SK-N-SH (cell line): ENCODE measurements around the gene BRCA1. TPM values are rescaled to one million over a fixed set of nuclear protein-coding genes. Genes with fewer than 3 reads are reported as not detected.

Experiments used
- CTCF ChIA-PET: fragments of 300-600, 350-600 bp; formaldehyde crosslinking; extraction: SDS; loops from one replicate; lab custom pipeline; 2021; lab: Yijun Ruan, JAX
- POLR2A ChIA-PET: fragments of 350-600 bp; sonication (Branson Sonifier 250); formaldehyde crosslinking; extraction: SDS; loops from one replicate; lab custom pipeline; 2020; ENCODE audit warnings: antibody characterized with exemption, inconsistent platforms; lab: Yijun Ruan, JAX
- DNase-seq: peaks from one replicate; pipeline ENCODE4 v3.0.0; 2012
- H2AFZ ChIP-seq: fragments of 200-600 bp; sonication (generic); 2 replicates; pipeline ENCODE4 v1.8.1; 2016; ENCODE audit warnings: antibody characterized with exemption, mild to moderate bottlenecking, low read depth
- H3F3A ChIP-seq: fragments of 200-600 bp; sonication (generic); replicated peaks from 2 replicates; pipeline ENCODE3; 2016; ENCODE audit warnings: antibody characterized with exemption, mild to moderate bottlenecking; ENCODE audit not compliant: insufficient read depth
- H3K27ac ChIP-seq, 2 experiments: fragments of 200-500 bp in 1 of 2; fragments of 200-600 bp in 1 of 2; sonication (Bioruptor generic) in 1 of 2; sonication (generic), shearing (Covaris generic) in 1 of 2; 2 replicates each; pipeline versions ENCODE4 v1.5.1 to v1.6.1; 2014 to 2016; ENCODE audit warnings: low read depth in 2 of 2, inconsistent platforms in 1 of 2, low read length in 1 of 2, mild to moderate bottlenecking in 1 of 2, mixed read lengths in 1 of 2
- H3K27me3 ChIP-seq: fragments of 200-600 bp; sonication (generic), shearing (Covaris generic); 2 replicates; pipeline ENCODE4 v1.6.1; 2016; ENCODE audit warnings: mixed run types; ENCODE audit not compliant: insufficient read depth
- H3K36me3 ChIP-seq, 2 experiments: fragments of 200-500 bp in 1 of 2; fragments of 200-600 bp in 1 of 2; sonication (Bioruptor generic) in 1 of 2; sonication (generic) in 1 of 2; replicated peaks in 1 of 2; 2 replicates each; pipeline versions ENCODE3 to v1.5.1; 2014 to 2016; ENCODE audit warnings: low read length in 1 of 2, mild to moderate bottlenecking in 1 of 2; ENCODE audit not compliant: insufficient read depth in 2 of 2, control insufficient read depth in 1 of 2
- H3K4me1 ChIP-seq, 2 experiments: fragments of 200-500 bp in 1 of 2; fragments of 200-600 bp in 1 of 2; sonication (Bioruptor generic) in 1 of 2; sonication (generic), shearing (Covaris generic) in 1 of 2; 2 replicates each; pipeline versions ENCODE4 v1.5.1 to v1.6.1; 2014 to 2016; ENCODE audit warnings: low read depth in 1 of 2, low read length in 1 of 2, mixed run types in 1 of 2; ENCODE audit not compliant: insufficient read depth in 2 of 2, control insufficient read depth in 1 of 2
- H3K4me2 ChIP-seq: fragments of 200-600 bp; sonication (generic), shearing (Covaris generic); 2 replicates; pipeline ENCODE4 v1.6.1; 2017; ENCODE audit warnings: mixed run types
- H3K4me3 ChIP-seq, 2 experiments: fragments of 200-500 bp in 1 of 2; fragments of 200-600 bp in 1 of 2; sonication (Bioruptor generic) in 1 of 2; sonication (generic), shearing (Covaris generic) in 1 of 2; 2 replicates each; pipeline versions ENCODE4 v1.5.1 to v1.8.1; 2014 to 2016; ENCODE audit warnings: low read depth in 2 of 2, inconsistent platforms in 1 of 2, low read length in 1 of 2, mild to moderate bottlenecking in 1 of 2, mixed read lengths in 1 of 2, moderate library complexity in 1 of 2
- H3K79me2 ChIP-seq: fragments of 200-600 bp; sonication (generic); 2 replicates; pipeline ENCODE4 v1.8.1; 2017; ENCODE audit warnings: mild to moderate bottlenecking; ENCODE audit not compliant: insufficient read depth
- H3K9ac ChIP-seq: fragments of 200-600 bp; sonication (generic); 2 replicates; pipeline ENCODE4 v1.6.1; 2017; ENCODE audit warnings: mixed run types
- H3K9me2 ChIP-seq: fragments of 200-600 bp; sonication (generic); 2 replicates; pipeline ENCODE4 v1.6.1; 2017; ENCODE audit warnings: mixed run types
- H3K9me3 ChIP-seq: fragments of 200-600 bp; sonication (generic); 2 replicates; pipeline ENCODE4 v1.6.1; 2017; ENCODE audit warnings: mixed run types, mild to moderate bottlenecking, moderate library complexity
- H4K20me1 ChIP-seq: fragments of 200-600 bp; sonication (generic); 2 replicates; pipeline ENCODE4 v1.6.1; 2017; ENCODE audit warnings: mild to moderate bottlenecking, mixed run types; ENCODE audit not compliant: insufficient read depth
- CTCF ChIP-seq: fragments of 200-600 bp; sonication (generic); IDR thresholded peaks from 2 replicates; pipeline ENCODE4 v1.6.1; 2017; ENCODE audit warnings: antibody characterized with exemption, mild to moderate bottlenecking, moderate library complexity
- ELF1 ChIP-seq: IDR thresholded peaks from 2 replicates; pipeline ENCODE4 v1.4.0; 2012
- EP300 ChIP-seq, 2 experiments: IDR thresholded peaks; 2 replicates each; pipeline versions ENCODE4 v1.4.0 to v1.6.1; 2012; ENCODE audit warnings: borderline replicate concordance in 1 of 2, low read depth in 1 of 2, low read length in 1 of 2
- EZH2phosphoT487 ChIP-seq: fragments of 200-600 bp; sonication (generic); IDR thresholded peaks from 2 replicates; pipeline ENCODE4 v1.6.1; 2017; ENCODE audit warnings: low read depth, mixed run types, mild to moderate bottlenecking, antibody characterized with exemption, moderate library complexity, borderline replicate concordance
- FOSL2 ChIP-seq: IDR thresholded peaks from 2 replicates; pipeline ENCODE4 v1.4.0; 2012; ENCODE audit warnings: low read depth, mild to moderate bottlenecking, moderate library complexity, borderline replicate concordance
- FOXJ3 ChIP-seq: sonication (generic); formaldehyde crosslinking; IDR thresholded peaks from 2 replicates; pipeline ENCODE4 v1.5.1; 2020; ENCODE audit warnings: mild to moderate bottlenecking, missing genetic modification reagents
- FOXM1 ChIP-seq: IDR thresholded peaks from 2 replicates; pipeline ENCODE4 v1.4.0; 2012; ENCODE audit warnings: low read depth, mild to moderate bottlenecking
- GABPA ChIP-seq: IDR thresholded peaks from 2 replicates; pipeline ENCODE4 v1.4.0; 2012; ENCODE audit warnings: low read depth, mild to moderate bottlenecking
- GATA2 ChIP-seq: sonication (generic); formaldehyde crosslinking; IDR thresholded peaks from 2 replicates; pipeline ENCODE4 v1.5.0; 2020; ENCODE audit warnings: mild to moderate bottlenecking, missing genetic modification reagents
- JUND ChIP-seq: IDR thresholded peaks from 2 replicates; pipeline ENCODE4 v1.4.0; 2012
- MEF2A ChIP-seq: IDR thresholded peaks from 2 replicates; pipeline ENCODE4 v1.4.0; 2012; ENCODE audit warnings: low read depth, borderline replicate concordance
- MXI1 ChIP-seq: IDR thresholded peaks from 2 replicates; pipeline ENCODE4 v1.6.1; 2012; ENCODE audit warnings: mild to moderate bottlenecking, low read depth, low read length, improper control_type of control experiment
- NFIC ChIP-seq: IDR thresholded peaks from 2 replicates; pipeline ENCODE4 v1.4.0; 2012; ENCODE audit warnings: borderline replicate concordance
- NRF1 ChIP-seq: IDR thresholded peaks from 2 replicates; pipeline ENCODE4 v1.6.1; 2012; ENCODE audit warnings: low read depth, mild to moderate bottlenecking, low read length
- RAD21 ChIP-seq: IDR thresholded peaks from 2 replicates; pipeline ENCODE4 v1.6.1; 2012; ENCODE audit warnings: mild to moderate bottlenecking, low read length
- RCOR1 ChIP-seq: fragments of 150-350 bp; IDR thresholded peaks from 2 replicates; pipeline ENCODE4 v1.6.1; 2017; ENCODE audit warnings: antibody characterized with exemption, low read length
- REST ChIP-seq: IDR thresholded peaks from 2 replicates; pipeline ENCODE4 v1.6.1; 2012; ENCODE audit warnings: mild to moderate bottlenecking, low read depth, low read length, moderate library complexity
- ZBTB33 ChIP-seq: IDR thresholded peaks from 2 replicates; pipeline ENCODE4 v1.4.0; 2012; ENCODE audit warnings: low read depth, borderline replicate concordance
- WGBS: methylation state at CpG from one replicate; pipeline ENCODE4 v1.1.6; 2017; ENCODE audit warnings: low lambda C conversion rate; 5-methylcytosine and 5-hydroxymethylcytosine counted together
- polyA plus RNA-seq, 3 experiments: library from polyadenylated mRNA; depleted of rRNA; stranded (reverse); fragments of >200 nt; gene quantifications; 2 replicates each; pipeline ENCODE4 v1.2.3, GENCODE V29; 2012

Gene BRCA1
- polyA plus RNA-seq, 1 of the 3 experiments (the other 2 are of a cell fraction): 11.2 TPM

GRCh38 chr17:43085474-43085873, 39.7 kb downstream of the BRCA1 start:
- no peak for DNase-seq
- H3K79me2 ChIP-seq: no peaks in the 10 kb centered on the region
- no peak overlapping the region for H2AFZ ChIP-seq
- H3K27me3 ChIP-seq: no peaks in the 10 kb centered on the region
- 97% methylated on average over 2 of the region's 2 CpGs for WGBS
- H3K9me3 ChIP-seq: no peaks in the 10 kb centered on the region
- no peak overlapping the region for H3K9ac ChIP-seq
- CTCF ChIA-PET: no interaction called here
- no peaks in the 10 kb centered on the region for H3K9me2 ChIP-seq
- H3K4me1 ChIP-seq: no peaks in the 10 kb centered on the region
- no peak for TF ChIP-seq FOXJ3 (CRISPR knock-in tag)
- TF ChIP-seq JUND: no peak
- TF ChIP-seq CTCF: peak; percentile 20; the same call in 1 of the 2 replicates
- no peak for TF ChIP-seq MXI1
- H3K36me3 ChIP-seq: peaks cover 11 to 13% of the 10 kb centered on the region in 2 experiments
- H3K4me2 ChIP-seq: no peak overlapping the region
- H3K4me3 ChIP-seq: no peak overlapping the region
- POLR2A ChIA-PET: no interaction called here
- H4K20me1 ChIP-seq: no peaks in the 10 kb centered on the region
- H3F3A ChIP-seq: no peaks in the 10 kb centered on the region
- no peak overlapping the region for H3K27ac ChIP-seq

GRCh38 chr17:43079641-43080302, 45.4 kb downstream of the BRCA1 start:
- ChIA-PET POLR2A (no interaction called here), CTCF (no interaction called here)
- H4K20me1 ChIP-seq: no peaks in the 10 kb centered on the region
- H3F3A ChIP-seq: peaks cover 3% of the 10 kb centered on the region
- no peak overlapping the region for H3K9ac ChIP-seq
- H3K4me1 ChIP-seq: no peaks in the 10 kb centered on the region
- H3K36me3 ChIP-seq: peaks cover 14 to 16% of the 10 kb centered on the region in 2 experiments
- DNase-seq: no peak
- H3K79me2 ChIP-seq: no peaks in the 10 kb centered on the region
- H3K9me2 ChIP-seq: no peaks in the 10 kb centered on the region
- WGBS: 92% methylated on average over 1 of the region's 1 CpG
- H3K4me2 ChIP-seq: no peak overlapping the region
- H3K27ac ChIP-seq: no peak overlapping the region
- no peaks in the 10 kb centered on the region for H3K27me3 ChIP-seq
- H3K4me3 ChIP-seq: no peak overlapping the region
- no peak overlapping the region for H2AFZ ChIP-seq
- H3K9me3 ChIP-seq: no peaks in the 10 kb centered on the region
- TF ChIP-seq GATA2 (CRISPR knock-in tag) (no peak), RCOR1 (no peak), GABPA (no peak), EZH2phosphoT487 (no peak), NFIC (no peak), ELF1 (no peak), NRF1 (no peak), RAD21 (no peak), ZBTB33 (no peak), FOXM1 (no peak), CTCF (no peak), REST (no peak), FOXJ3 (CRISPR knock-in tag) (no peak), EP300 (IDR thresholded peaks at IDR 0.05; ENCODE audit: borderline replicate concordance in 1 of 2, low read depth in 1 of 2, low read length in 1 of 2) (no peak), MEF2A (no peak), FOSL2 (no peak)
